Liver (tissue), 9 donors: ENCODE results near the gene NPC1L1. TPM values are rescaled to one million over a fixed set of nuclear protein-coding genes. Genes with fewer than 3 reads are reported as not detected.
A peak's percentile ranks its signal among the peaks of the same experiment; 100 is the strongest.

Experiments
- DNase-seq: peaks from one replicate; pipeline ENCODE4 v3.0.0-alpha.2; 2017; ENCODE audit warnings: low spot score
- H3K27ac ChIP-seq, 2 donors: one replicate each; pipeline ENCODE4 v1.7.0; 2013; ENCODE audit warnings: inconsistent platforms in 2 of 2, low read length in 2 of 2, control low read depth in 1 of 2, low read depth in 1 of 2, mild to moderate bottlenecking in 1 of 2
- H3K27me3 ChIP-seq, 4 donors: one replicate each; pipeline versions ENCODE4 v1.6.1 to v1.7.0; 2013; ENCODE audit warnings: low read length in 3 of 4, inconsistent platforms in 1 of 4, mild to moderate bottlenecking in 1 of 4, moderate library complexity in 1 of 4; ENCODE audit not compliant: control insufficient read depth in 4 of 4, insufficient read depth in 4 of 4
- H3K36me3 ChIP-seq, 4 donors: one replicate each; pipeline versions ENCODE4 v1.6.1 to v1.7.0; 2013; ENCODE audit warnings: low read length in 3 of 4, mild to moderate bottlenecking in 3 of 4, low read depth in 1 of 4, moderate library complexity in 1 of 4; ENCODE audit not compliant: control insufficient read depth in 4 of 4, insufficient read depth in 3 of 4
- H3K4me1 ChIP-seq, 4 donors: one replicate each; pipeline versions ENCODE4 v1.6.1 to v1.7.0; 2013; ENCODE audit warnings: low read length in 3 of 4, mild to moderate bottlenecking in 3 of 4, moderate library complexity in 1 of 4; ENCODE audit not compliant: control insufficient read depth in 4 of 4, insufficient read depth in 4 of 4
- H3K4me3 ChIP-seq, 3 donors: one replicate each; pipeline versions ENCODE4 v1.6.1 to v1.7.0; 2013; ENCODE audit warnings: low read length in 3 of 3, control low read depth in 1 of 3, low read depth in 1 of 3, mild to moderate bottlenecking in 1 of 3
- H3K9ac ChIP-seq, 2 donors: one replicate each; pipeline ENCODE4 v1.7.0; 2013; ENCODE audit warnings: low read length in 2 of 2, mild to moderate bottlenecking in 2 of 2, moderate library complexity in 2 of 2, control low read depth in 1 of 2, low read depth in 1 of 2
- H3K9me3 ChIP-seq, 4 donors: one replicate each; pipeline versions ENCODE4 v1.6.1 to v1.7.0; 2013; ENCODE audit warnings: low read length in 3 of 4; ENCODE audit not compliant: control insufficient read depth in 4 of 4
- ATF3 ChIP-seq: IDR thresholded peaks from 2 replicates; pipeline ENCODE4 v1.6.1; 2016; ENCODE audit warnings: antibody characterized with exemption
- CTCF ChIP-seq: fragments of 150-350 bp; IDR thresholded peaks from 2 replicates; pipeline ENCODE4 v1.5.1; 2017; ENCODE audit warnings: improper control_type of control experiment, low read depth, low read length; ENCODE audit not compliant: missing input control
- EGR1 ChIP-seq, 2 donors: IDR thresholded peaks; 2 replicates each; pipeline ENCODE4 v1.6.1; 2016 to 2018; ENCODE audit warnings: antibody characterized with exemption in 2 of 2, low read depth in 2 of 2
- FOXA1 ChIP-seq: IDR thresholded peaks from 2 replicates; pipeline ENCODE4 v1.6.1; 2016; ENCODE audit warnings: antibody characterized with exemption
- FOXA2 ChIP-seq: IDR thresholded peaks from 2 replicates; pipeline ENCODE4 v1.6.1; 2016; ENCODE audit warnings: antibody characterized with exemption
- GABPA ChIP-seq, 2 donors: IDR thresholded peaks in 1 of 2; conservative IDR thresholded peaks in 1 of 2; 2 replicates each; pipeline ENCODE4 v1.6.1; 2016; ENCODE audit warnings: antibody characterized with exemption in 2 of 2, mild to moderate bottlenecking in 1 of 2, moderate library complexity in 1 of 2
- HNF4A ChIP-seq, 2 donors: conservative IDR thresholded peaks; 2 replicates each; pipeline ENCODE4 v1.6.1; 2016; ENCODE audit warnings: antibody characterized with exemption in 2 of 2, mild to moderate bottlenecking in 2 of 2
- HNF4G ChIP-seq: IDR thresholded peaks from 2 replicates; pipeline ENCODE4 v1.6.1; 2016; ENCODE audit warnings: antibody characterized with exemption
- JUND ChIP-seq, 2 donors: IDR thresholded peaks; 2 replicates each; pipeline ENCODE4 v1.6.1; 2016; ENCODE audit warnings: antibody characterized with exemption in 2 of 2
- MAX ChIP-seq: IDR thresholded peaks from 2 replicates; pipeline ENCODE4 v1.6.1; 2016; ENCODE audit warnings: antibody characterized with exemption
- NR2F2 ChIP-seq: IDR thresholded peaks from 2 replicates; pipeline ENCODE4 v1.6.1; 2016; ENCODE audit warnings: antibody characterized with exemption
- RAD21 ChIP-seq, 2 donors: IDR thresholded peaks; 2 replicates each; pipeline ENCODE4 v1.6.1; 2016; ENCODE audit warnings: antibody characterized with exemption in 2 of 2, mild to moderate bottlenecking in 2 of 2
- REST ChIP-seq: IDR thresholded peaks from 2 replicates; pipeline ENCODE4 v1.6.1; 2016; ENCODE audit warnings: antibody characterized with exemption, mild to moderate bottlenecking
- RXRA ChIP-seq, 2 donors: IDR thresholded peaks; 2 replicates each; pipeline ENCODE4 v1.6.1; 2017 to 2018; ENCODE audit warnings: antibody characterized with exemption in 2 of 2, mild to moderate bottlenecking in 1 of 2
- SP1 ChIP-seq: IDR thresholded peaks from 2 replicates; pipeline ENCODE4 v1.6.1; 2018; ENCODE audit warnings: antibody characterized with exemption, mild to moderate bottlenecking
- TAF1 ChIP-seq: conservative IDR thresholded peaks from 2 replicates; pipeline ENCODE4 v1.6.1; 2016; ENCODE audit warnings: antibody characterized with exemption, mild to moderate bottlenecking
- YY1 ChIP-seq: IDR thresholded peaks from 2 replicates; pipeline ENCODE4 v1.6.1; 2016; ENCODE audit warnings: antibody characterized with exemption, mild to moderate bottlenecking
- ZBTB33 ChIP-seq: IDR thresholded peaks from 2 replicates; pipeline ENCODE4 v1.6.1; 2016; ENCODE audit warnings: antibody characterized with exemption
- WGBS: extraction: QIAGEN DNeasy Blood & Tissue Kit; methylation state at CpG from one replicate; pipeline ENCODE4 v1.1.7; 2013; 5-methylcytosine and 5-hydroxymethylcytosine counted together
- polyA plus RNA-seq, 2 donors: library from polyadenylated mRNA; stranded (reverse) in 1 of 2; unstranded in 1 of 2; fragments of 200-250 nt in 1 of 2; fragments of >200 nt in 1 of 2; fragmentation: Nextera tagmentation in 1 of 2; extraction: Ambion mirVana in 1 of 2; gene quantifications; one replicate each; pipeline versions ENCODE4 v1.2.1 to v1.2.3, GENCODE V29; 2013 to 2015
- total RNA-seq, 2 donors: library from RNA; depleted of rRNA; stranded (reverse); fragments of >200 nt; gene quantifications; one replicate each; pipeline ENCODE4 v1.2.3, GENCODE V29; 2014
- donor health status: healthy.
- donor health status: healthy.
- donor health status: healthy.
- donor health status: healthy.
- donor health status: healthy.

Gene NPC1L1
- total and polyA plus RNA-seq, 4 donors, result 7.2 to 22.1 (median 15.3) TPM

GRCh38 chr7:44548893-44549292 lies 7.8 kb upstream of the NPC1L1 start:
- TF ChIP-seq GABPA (IDR thresholded peaks at IDR 0.05 in 1 of 2, conservative IDR thresholded peaks at IDR 0.05 in 1 of 2) (no peak), RXRA (IDR thresholded peaks at IDR 0.05) (no peak), NR2F2 (no peak), ZBTB33 (no peak), MAX (no peak), HNF4G (no peak)

GRCh38 chr7:44547536-44548231 lies 6.6 kb upstream of the NPC1L1 start:
- TF ChIP-seq YY1 (peak; percentile 58), MAX (peak; percentile 95), GABPA (IDR thresholded peaks at IDR 0.05 in 1 of 2, conservative IDR thresholded peaks at IDR 0.05 in 1 of 2) (peak in 1 of 2 donors; percentile 52), REST (no peak), JUND (IDR thresholded peaks at IDR 0.05) (no peak), FOXA2 (peak; percentile 68), EGR1 (IDR thresholded peaks at IDR 0.05; ENCODE audit: low read depth in 2 of 2) (no peak), ZBTB33 (peak; percentile 18), FOXA1 (no peak), ATF3 (no peak), SP1 (peak; percentile 78), HNF4G (no peak), CTCF (no peak), RXRA (IDR thresholded peaks at IDR 0.05) (peak; percentile 71 to 73), RAD21 (IDR thresholded peaks at IDR 0.05) (peak in 1 of 2 donors; percentile 14), TAF1 (no peak), HNF4A (conservative IDR thresholded peaks at IDR 0.05) (peak; percentile 37 to 60), NR2F2 (no peak)
- 11% methylated on average over 6 of the region's 6 CpGs for WGBS
- Histone ChIP-seq H3K36me3 (no peaks in the 10 kb centered on the region), H3K4me3 (no peak overlapping the region), H3K4me1 (peaks cover 0 to 15% (median 4%) of the 10 kb centered on the region in 4 donors), H3K27ac (peak overlapping the region; percentile 52 to 82), H3K27me3 (no peaks in the 10 kb centered on the region), H3K9ac (peak overlapping the region in 1 of 2 donors; percentile 21), H3K9me3 (no peaks in the 10 kb centered on the region)
- no peak for DNase-seq

More at GRCh38 chr7:44548893-44549292, 7.8 kb upstream of the NPC1L1 start:
- 95% methylated on average over 3 of the region's 3 CpGs for WGBS
- Histone ChIP-seq H3K4me1 (peaks cover 0 to 7% (median 0%) of the 10 kb centered on the region in 4 donors), H3K27me3 (no peaks in the 10 kb centered on the region), H3K9ac (no peak overlapping the region), H3K9me3 (no peaks in the 10 kb centered on the region), H3K27ac (no peak overlapping the region), H3K4me3 (no peak overlapping the region), H3K36me3 (no peaks in the 10 kb centered on the region)
- no peak for DNase-seq
